HFFc6 (cell line): Measurements from ENCODE around the gene HYPK. TPM values are rescaled to one million over a fixed set of nuclear protein-coding genes. Genes with fewer than 3 reads are reported as not detected.

Source experiments
- DNase-seq: peaks from one replicate; pipeline ENCODE4 v3.0.0-alpha.2; 2018
- H3K27ac Mint-ChIP-seq: 2 replicates; pipeline ENCODE4 v1.8.0; 2020; ENCODE audit warnings: mild to moderate bottlenecking, mixed read lengths
- H3K27me3 Mint-ChIP-seq: 2 replicates; pipeline ENCODE4 v1.8.0; 2021; ENCODE audit warnings: mild to moderate bottlenecking, moderate library complexity, mixed read lengths; ENCODE audit not compliant: insufficient read depth
- H3K36me3 Mint-ChIP-seq: 2 replicates; pipeline ENCODE4 v1.8.0; 2021; ENCODE audit warnings: low read depth, mixed read lengths
- H3K4me1 Mint-ChIP-seq: 2 replicates; pipeline ENCODE4 v1.8.0; 2020; ENCODE audit warnings: low read depth, mixed read lengths
- H3K4me3 Mint-ChIP-seq: 2 replicates; pipeline ENCODE4 v1.8.0; 2020; ENCODE audit warnings: mild to moderate bottlenecking, moderate library complexity, mixed read lengths
- H3K9me3 Mint-ChIP-seq: 2 replicates; pipeline ENCODE4 v1.8.0; 2020; ENCODE audit warnings: mild to moderate bottlenecking, mixed read lengths
- CTCF ChIP-seq: fragments of 200-600 bp; sonication (generic); IDR thresholded peaks from 2 replicates; pipeline ENCODE4 v1.5.0; 2021; ENCODE audit warnings: antibody characterized with exemption, mild to moderate bottlenecking
- total RNA-seq, 6 experiments: library from RNA; stranded (reverse); fragmentation: NEBNext Ultra II Directional; extraction: Animal tissue kit (Norgen Biotek cat#: 25700); gene quantifications; 2 replicates in 1 of 6; 3 replicates in 5 of 6; pipeline ENCODE4 v1.2.3, GENCODE V29; 2021

The HYPK gene
- total RNA-seq, 6 experiments from 2014 or later, result 12.3 to 33.8 (median 19.3) TPM

GRCh38 chr15:43791993-43792760, 8.2 kb upstream of the HYPK start, which contains the start of gene SERF2:
Gene SERF2 (plus strand): TSS chr15:43792320. CDS start chr15:43792377, 57 bp downstream.
- Mint-ChIP-seq H3K4me1 (peaks cover 47% of the 10 kb centered on the region), H3K9me3 (no peaks in the 10 kb centered on the region), H3K36me3 (peaks cover 49% of the 10 kb centered on the region), H3K4me3 (peak within 1 kb of the TSS; percentile 98), H3K27ac (peak within 1 kb of the TSS; percentile 98), H3K27me3 (peaks cover 11% of the 10 kb centered on the region)
- DNase-seq, result peak; percentile 99
- TF ChIP-seq CTCF, result no peak

- Mint-ChIP-seq H3K4me3 (peak overlapping the region; percentile 98), H3K27ac (peak overlapping the region; percentile 98), H3K9me3 (no peaks in the 10 kb centered on the region), H3K27me3 (peaks cover 11% of the 10 kb centered on the region), H3K36me3 (peaks cover 49% of the 10 kb centered on the region), H3K4me1 (peaks cover 54% of the 10 kb centered on the region)
- no peak for DNase-seq
- TF ChIP-seq CTCF, result peak; percentile 50
Observed at GRCh38 chr15:43792761-43793476, 7.5 kb upstream of the HYPK start.

- Mint-ChIP-seq H3K4me1 (peaks cover 61% of the 10 kb centered on the region), H3K27me3 (peaks cover 11% of the 10 kb centered on the region), H3K9me3 (no peaks in the 10 kb centered on the region), H3K4me3 (peak overlapping the region; percentile 98), H3K27ac (peak overlapping the region; percentile 98), H3K36me3 (peaks cover 54% of the 10 kb centered on the region)
- no peak for TF ChIP-seq CTCF
- no peak for DNase-seq
Observed at GRCh38 chr15:43793647-43794046, 6.8 kb upstream of the HYPK start.

DNA sequence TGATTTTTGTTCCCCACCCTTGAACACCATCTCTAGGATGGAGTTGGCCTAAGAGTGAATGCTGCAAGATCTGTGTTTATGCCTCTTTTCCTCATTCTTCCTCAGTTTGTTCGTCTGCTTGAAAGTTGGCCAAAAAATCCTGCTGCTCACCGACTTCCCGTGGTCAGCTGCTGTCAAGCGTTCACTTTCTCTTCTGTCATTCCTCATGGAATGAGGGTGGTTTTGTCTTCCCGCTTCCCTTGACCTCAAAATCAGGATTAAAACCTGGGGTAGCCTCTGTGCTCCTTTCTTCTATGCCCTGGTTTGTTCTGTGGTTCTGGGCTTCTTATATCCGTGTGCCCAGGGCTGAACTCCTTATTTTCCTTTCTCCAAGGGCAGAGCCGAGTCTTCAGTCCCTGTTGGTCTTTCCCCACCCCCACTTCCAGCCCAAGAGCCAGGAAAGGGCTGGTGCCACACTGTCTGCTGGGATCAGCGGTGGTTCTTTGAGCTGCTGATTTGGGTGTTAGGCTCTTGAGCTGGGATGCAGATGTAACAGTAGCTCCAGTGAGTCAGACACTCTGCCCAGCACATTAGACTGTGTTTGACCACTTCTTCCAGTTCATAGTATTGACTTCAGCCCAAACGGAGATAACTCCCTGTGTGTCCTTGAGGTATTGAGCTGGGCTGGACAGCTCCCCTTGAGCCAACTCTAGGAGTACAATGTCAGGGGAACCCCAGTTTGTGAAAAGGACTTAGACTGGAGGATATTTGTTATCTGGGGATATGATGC, 5.9 kb upstream of the HYPK start:
- Mint-ChIP-seq H3K4me1 (peaks cover 61% of the 10 kb centered on the region), H3K27ac (peak overlapping the region; percentile 98), H3K27me3 (peaks cover 13% of the 10 kb centered on the region), H3K36me3 (peaks cover 62% of the 10 kb centered on the region), H3K4me3 (peak overlapping the region; percentile 98), H3K9me3 (no peaks in the 10 kb centered on the region)
- TF ChIP-seq CTCF, result no peak
- peak; percentile 82 for DNase-seq

GRCh38 chr15:43795197-43795596, 5.2 kb upstream of the HYPK start:
- H3K27me3 Mint-ChIP-seq, result peaks cover 15% of the 10 kb centered on the region
- no peak for TF ChIP-seq CTCF
- no peak for DNase-seq
- H3K4me3 Mint-ChIP-seq, result peak overlapping the region; percentile 98; the same call in 1 of the 2 replicates
- no peak overlapping the region for H3K27ac Mint-ChIP-seq
- H3K36me3 Mint-ChIP-seq, result peaks cover 70% of the 10 kb centered on the region
- peaks cover 66% of the 10 kb centered on the region for H3K4me1 Mint-ChIP-seq
- no peaks in the 10 kb centered on the region for H3K9me3 Mint-ChIP-seq
